ENCODE data around the gene ATF2. TPM values are rescaled to one million over a fixed set of nuclear protein-coding genes. Genes with fewer than 3 reads are reported as not detected.

ATF2 gene
- total and polyA plus RNA-seq, 2 of the 8 experiments (the other 6 are each of a cell fraction or from before 2014, with no cell fraction given) = 31.2 to 46.5 TPM

- peak overlapping the region; percentile 87 for H4K5ac ChIP-seq (ENCODE audit: insufficient read length, low read depth, low read length)
- DNase-seq (ENCODE audit: low read depth in 1 of 2, low spot score in 2 of 2) (peak in 1 of 2 experiments; percentile 59), FAIRE-seq (no peak)
- ChIA-PET POLR2A (ENCODE audit: partially characterized antibody) (interaction anchor here (0.7 to 1.7 kb wide), 6 partner anchors 8 to 163 kb away, joined by 3 to 5 read pairs (median 4); partner anchors contain the start of gene CHN1), CTCF (ENCODE audit: partially characterized antibody) (interaction anchor here (0.6 to 1.3 kb wide), 4 partner anchors 19 to 61 kb away, joined by 3 read pairs; no protein-coding TSS in a partner anchor)
- H3K23me2 ChIP-seq (ENCODE audit: low read depth, low read length) = no peaks in the 10 kb centered on the region
- no peaks in the 10 kb centered on the region; the same call in 1 of the 2 replicates for H3K79me1 ChIP-seq (ENCODE audit: low read depth, low read length)
- no peak overlapping the region for H2BK20ac ChIP-seq (ENCODE audit: low read length)
- H4K8ac ChIP-seq (ENCODE audit: extremely low read depth, insufficient read depth, low read length) = peak overlapping the region; percentile 99; the same call in 1 of the 2 replicates
- H3K36me3 ChIP-seq (ENCODE audit: control insufficient read depth in 2 of 4, insufficient read depth in 4 of 4, low read length in 3 of 4) = no peaks in the 10 kb centered on the region
- no peak overlapping the region for H3K23ac ChIP-seq (ENCODE audit: insufficient read length)
- no peak overlapping the region; the same call in 1 of the 2 replicates for H2AFZ ChIP-seq (ENCODE audit: low read length)
- peak overlapping the region; percentile 82 to 100 (median 90) for H3K4me3 ChIP-seq (ENCODE audit: extremely low read depth in 1 of 4, insufficient read depth in 2 of 4, low read depth in 3 of 4, low read length in 4 of 4)
- TF ChIP-seq CBX8 (IDR thresholded peaks at IDR 0.05; ENCODE audit: borderline replicate concordance, low read depth, low read length) (no peak), SAP30 (IDR thresholded peaks at IDR 0.05; ENCODE audit: insufficient read depth, insufficient replicate concordance, low read length) (peak; percentile 37), BACH1 (IDR thresholded peaks at IDR 0.05; ENCODE audit: low read length) (no peak), POLR2A (IDR thresholded peaks at IDR 0.05; ENCODE audit: control extremely low read depth in 1 of 2, low read depth in 2 of 2, low read length in 2 of 2) (peak; percentile 65 to 69; a peak in 2 of 3 replicates), MAX (IDR thresholded peaks at IDR 0.05) (no peak), HDAC2 (IDR thresholded peaks at IDR 0.05; ENCODE audit: borderline replicate concordance in 1 of 2, low read depth in 2 of 2, low read length in 2 of 2) (0 out of 4 replicates have a peak, but pooled peaks of 1 of the 2 experiments have one; percentile 86), TAF7 (optimal IDR thresholded peaks at IDR 0.05; ENCODE audit: borderline replicate concordance, low read depth, low read length) (no peak), SP4 (IDR thresholded peaks at IDR 0.05; ENCODE audit: low read length) (0 out of 2 replicates have a peak, but pooled peaks have one; percentile 10), CTBP2 (IDR thresholded peaks at IDR 0.05; ENCODE audit: borderline replicate concordance, insufficient read depth, insufficient read length, low read length) (no peak)
- no peaks in the 10 kb centered on the region for H3K4me1 ChIP-seq (replicated peaks in 1 of 4; ENCODE audit: control insufficient read depth in 3 of 4, insufficient read depth in 4 of 4, low read length in 3 of 4)
- no peak overlapping the region for H2AK5ac ChIP-seq (ENCODE audit: low read depth, low read length)
- H4K91ac ChIP-seq (replicated peaks; ENCODE audit: insufficient read length, low read length) = peak overlapping the region; percentile 66
- peak overlapping the region; percentile 97 for H3K4ac ChIP-seq (replicated peaks; ENCODE audit: insufficient read length, low read depth, low read length)
- peak overlapping the region; percentile 100 for H2BK5ac ChIP-seq (ENCODE audit: low read depth, low read length)
- peaks cover under 1 to 2% of the 10 kb centered on the region in 2 experiments for H4K20me1 ChIP-seq (replicated peaks in 1 of 2; ENCODE audit: control insufficient read depth in 1 of 2, insufficient read depth in 2 of 2, low read length in 2 of 2)
- peaks cover 14 to 59% of the 10 kb centered on the region in 2 experiments for H3K79me2 ChIP-seq (ENCODE audit: control insufficient read depth in 1 of 2, insufficient read depth in 2 of 2, low read length in 2 of 2)
- H3K9me3 ChIP-seq (ENCODE audit: insufficient read depth in 2 of 2, low read depth in 1 of 2, low read length in 1 of 2) = no peaks in the 10 kb centered on the region; a peak in 1 of 4 replicates
- WGBS, 2 experiments (ENCODE audit: extremely low coverage in 1 of 2, insufficient coverage in 1 of 2, insufficient read length in 1 of 2, insufficient replicate concordance in 2 of 2, low coverage in 1 of 2, low lambda C conversion rate in 2 of 2, missing lambda C conversion rate in 1 of 2) = 2% methylated on average over 28 of the region's 32 CpGs; no CpG with 5 or more reads in 1 of the 2 experiments
- H2BK120ac ChIP-seq (replicated peaks; ENCODE audit: low read depth, low read length) = no peak overlapping the region
- peak overlapping the region; percentile 94 for H3K27ac ChIP-seq (ENCODE audit: low read depth, low read length)
- peak overlapping the region; percentile 63 to 83 for H3K4me2 ChIP-seq (ENCODE audit: insufficient read depth in 1 of 2, low read depth in 2 of 2, low read length in 2 of 2)
- H3K18ac ChIP-seq (ENCODE audit: extremely low read depth, low read length) = peak overlapping the region; percentile 52
- H2BK15ac ChIP-seq (ENCODE audit: low read length) = no peak overlapping the region
- H3K56ac ChIP-seq (replicated peaks; ENCODE audit: insufficient read length, low read depth, low read length) = peak overlapping the region; percentile 85
- H3K14ac ChIP-seq (ENCODE audit: insufficient read length) = no peak overlapping the region
- H3K9ac ChIP-seq (replicated peaks in 1 of 4; ENCODE audit: extremely low read depth in 1 of 4, low read depth in 3 of 4, low read length in 3 of 4) = peak overlapping the region; percentile 77 to 99 (median 90)
- H3K27me3 ChIP-seq (replicated peaks in 1 of 4; ENCODE audit: control insufficient read depth in 3 of 4, extremely low read depth in 1 of 4, insufficient read depth in 3 of 4, low read length in 3 of 4) = no peaks in the 10 kb centered on the region
- H2BK12ac ChIP-seq (ENCODE audit: low read depth, low read length) = no peak overlapping the region
Measured at GRCh38 chr2:175167076-175167791, 769 bp downstream of the ATF2 start.
